ENCODE results near the gene FCAR.
"Not testable (repeated sequence)": the region's sequence is repeated elsewhere in the genome, so short reads cannot be mapped to it uniquely, and the experiment has no call there.

FCAR gene

DNA sequence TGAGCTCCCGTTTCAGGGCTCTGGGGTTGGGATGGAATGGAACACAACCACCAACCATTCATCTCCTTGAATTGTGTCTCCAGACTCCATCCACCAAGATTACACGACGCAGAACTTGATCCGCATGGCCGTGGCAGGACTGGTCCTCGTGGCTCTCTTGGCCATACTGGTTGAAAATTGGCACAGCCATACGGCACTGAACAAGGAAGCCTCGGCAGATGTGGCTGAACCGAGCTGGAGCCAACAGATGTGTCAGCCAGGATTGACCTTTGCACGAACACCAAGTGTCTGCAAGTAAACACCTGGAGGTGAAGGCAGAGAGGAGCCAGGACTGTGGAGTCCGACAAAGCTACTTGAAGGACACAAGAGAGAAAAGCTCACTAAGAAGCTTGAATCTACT is 15.5 kb downstream of the FCAR start:
- no peak for DNase-seq (ENCODE audit: low read depth)
- H3K4me3 ChIP-seq (ENCODE audit: control insufficient read depth, low read depth, low read length), result no peak overlapping the region
- TF ChIP-seq, protein P1, sequence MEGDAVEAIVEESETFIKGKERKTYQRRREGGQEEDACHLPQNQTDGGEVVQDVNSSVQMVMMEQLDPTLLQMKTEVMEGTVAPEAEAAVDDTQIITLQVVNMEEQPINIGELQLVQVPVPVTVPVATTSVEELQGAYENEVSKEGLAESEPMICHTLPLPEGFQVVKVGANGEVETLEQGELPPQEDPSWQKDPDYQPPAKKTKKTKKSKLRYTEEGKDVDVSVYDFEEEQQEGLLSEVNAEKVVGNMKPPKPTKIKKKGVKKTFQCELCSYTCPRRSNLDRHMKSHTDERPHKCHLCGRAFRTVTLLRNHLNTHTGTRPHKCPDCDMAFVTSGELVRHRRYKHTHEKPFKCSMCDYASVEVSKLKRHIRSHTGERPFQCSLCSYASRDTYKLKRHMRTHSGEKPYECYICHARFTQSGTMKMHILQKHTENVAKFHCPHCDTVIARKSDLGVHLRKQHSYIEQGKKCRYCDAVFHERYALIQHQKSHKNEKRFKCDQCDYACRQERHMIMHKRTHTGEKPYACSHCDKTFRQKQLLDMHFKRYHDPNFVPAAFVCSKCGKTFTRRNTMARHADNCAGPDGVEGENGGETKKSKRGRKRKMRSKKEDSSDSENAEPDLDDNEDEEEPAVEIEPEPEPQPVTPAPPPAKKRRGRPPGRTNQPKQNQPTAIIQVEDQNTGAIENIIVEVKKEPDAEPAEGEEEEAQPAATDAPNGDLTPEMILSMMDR (conservative IDR thresholded peaks at IDR 0.05; ENCODE audit: control insufficient read depth, insufficient read depth, low read depth, low read length), result no peak

DNA sequence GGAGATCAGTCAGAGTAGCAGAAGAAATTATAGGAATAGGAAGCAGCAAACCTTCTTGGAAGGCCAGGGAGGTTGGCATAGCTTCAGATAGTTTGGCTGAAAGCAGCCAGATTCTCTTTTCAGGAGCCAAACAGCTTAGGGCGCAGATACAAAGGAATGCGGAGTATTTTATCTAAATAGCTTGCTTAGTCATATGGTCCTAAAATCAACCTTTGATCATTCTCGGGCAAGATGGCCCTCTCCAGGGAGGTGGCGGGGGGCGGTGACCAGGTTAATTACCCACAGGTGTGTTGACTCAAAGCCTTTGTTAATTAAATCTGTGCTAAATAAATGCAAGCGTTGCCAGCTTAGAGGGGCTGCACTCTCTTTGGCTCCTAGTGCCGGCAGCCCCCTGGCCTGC is 19.4 kb downstream of the FCAR start:
- TF ChIP-seq, protein P1 (conservative IDR thresholded peaks at IDR 0.05; ENCODE audit: control insufficient read depth, insufficient read depth, low read depth, low read length), result no peak
- H3K4me3 ChIP-seq (ENCODE audit: control insufficient read depth, low read depth, low read length), result no peak overlapping the region
- no peak for DNase-seq (ENCODE audit: low read depth)

DNA sequence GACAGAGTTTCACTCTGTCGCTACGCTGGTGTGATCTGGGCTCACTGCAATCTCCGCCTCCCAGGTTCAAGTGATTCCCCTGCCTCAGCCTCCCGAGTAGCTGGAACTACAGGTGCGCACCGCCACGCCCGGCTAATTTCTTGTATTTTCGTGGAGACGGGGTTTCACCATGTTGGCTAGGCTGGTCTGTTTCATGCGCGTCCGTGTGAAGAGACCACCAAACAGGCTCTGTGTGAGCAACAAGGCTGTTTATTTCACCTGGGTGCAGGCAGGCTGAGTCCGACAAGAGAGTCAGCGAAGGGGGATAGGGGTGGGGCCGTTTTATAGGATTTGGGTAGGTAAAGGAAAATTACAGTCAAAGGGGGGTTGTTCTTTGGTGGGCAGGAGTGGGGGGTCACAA is 20.1 kb downstream of the FCAR start:
- not testable (repeated sequence) for H3K4me3 ChIP-seq (ENCODE audit: control insufficient read depth, low read depth, low read length); DNase-seq (ENCODE audit: low read depth)

DNA sequence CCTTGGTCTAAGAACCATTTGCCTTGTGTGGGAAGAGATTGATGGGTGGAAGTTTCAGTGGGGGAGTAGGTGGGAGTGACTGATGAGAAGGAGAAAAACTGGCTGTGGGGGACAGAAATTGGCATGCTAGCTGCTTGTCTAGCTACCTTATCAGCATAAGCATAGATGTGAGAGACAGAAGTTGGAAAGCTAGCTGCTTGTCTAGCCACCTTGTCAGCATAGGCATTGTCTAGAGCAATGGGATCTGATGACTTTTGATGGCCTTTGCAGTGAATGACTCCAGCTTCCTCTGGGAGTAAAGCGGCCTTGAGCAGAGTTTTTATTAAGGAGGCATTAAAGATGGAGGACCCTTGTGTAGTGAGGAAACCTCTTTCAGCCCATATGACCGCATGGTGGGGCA is 22.0 kb downstream of the FCAR start:
- H3K4me3 ChIP-seq (ENCODE audit: control insufficient read depth, low read depth, low read length), result no peak overlapping the region
- no peak for DNase-seq (ENCODE audit: low read depth)
- TF ChIP-seq, protein P1 (conservative IDR thresholded peaks at IDR 0.05; ENCODE audit: control insufficient read depth, insufficient read depth, low read depth, low read length), result no peak

DNA sequence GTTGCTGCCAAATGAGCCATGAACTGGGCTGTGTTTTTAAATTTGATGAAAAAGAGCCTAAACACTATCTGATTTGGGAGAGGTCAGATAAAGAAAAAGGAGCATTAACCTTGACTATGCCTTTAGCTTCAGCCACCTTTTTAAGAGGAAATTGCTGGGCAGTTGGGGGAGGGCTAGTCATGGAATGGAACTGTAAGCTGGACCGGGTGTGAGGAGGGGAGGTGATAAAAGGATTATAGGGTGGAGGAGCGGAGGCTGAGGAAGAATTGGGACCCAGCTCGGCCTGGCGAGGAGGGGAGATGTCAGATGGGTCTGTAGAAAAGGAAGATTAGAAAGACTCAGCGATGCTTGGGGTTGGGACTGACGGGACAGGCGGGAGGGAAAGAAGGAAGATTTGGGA is 24.6 kb downstream of the FCAR start:
- not testable (repeated sequence) for H3K4me3 ChIP-seq (ENCODE audit: control insufficient read depth, low read depth, low read length); DNase-seq (ENCODE audit: low read depth)

DNA sequence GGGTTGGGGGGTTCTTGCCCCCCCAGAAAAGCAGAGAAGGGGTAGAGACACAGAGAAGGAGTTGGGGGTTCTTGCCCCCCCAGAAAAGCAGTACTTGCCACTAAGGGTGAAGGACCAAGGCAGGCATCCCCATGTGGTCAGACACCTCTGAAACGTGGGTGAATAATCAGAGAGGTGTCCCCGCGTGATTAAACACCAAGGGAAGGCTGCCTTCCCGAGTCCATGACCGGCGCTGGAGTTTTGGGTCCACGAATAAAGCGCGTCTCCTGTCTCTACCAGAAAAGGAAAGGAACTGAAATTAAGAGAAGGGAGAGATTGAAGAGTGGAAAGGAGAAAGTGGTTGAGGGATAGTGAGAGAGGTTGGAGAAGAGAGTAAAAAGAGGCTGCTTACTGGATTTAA is 25.6 kb downstream of the FCAR start:
- not testable (repeated sequence) for DNase-seq (ENCODE audit: low read depth); H3K4me3 ChIP-seq (ENCODE audit: control insufficient read depth, low read depth, low read length)

DNA sequence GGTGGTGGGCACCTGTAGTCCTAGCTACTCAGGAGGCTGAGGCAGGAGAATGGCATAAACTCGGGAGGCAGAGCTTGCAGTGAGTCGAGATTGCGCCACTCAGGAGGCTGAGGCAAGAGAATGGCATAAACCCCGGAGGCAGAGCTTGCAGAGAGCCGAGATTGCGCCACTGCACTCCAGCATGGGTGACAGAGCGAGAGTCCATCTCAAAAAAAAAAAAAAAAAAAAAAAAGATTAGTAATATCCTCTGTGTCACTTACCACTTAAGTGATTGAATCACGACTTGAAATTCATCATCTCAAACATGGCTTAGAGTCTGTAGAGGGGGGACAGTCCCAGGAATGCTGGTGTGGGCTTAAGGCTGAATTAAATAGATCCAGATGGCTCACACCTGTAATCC is 27.1 kb downstream of the FCAR start:
- H3K4me3 ChIP-seq (ENCODE audit: control insufficient read depth, low read depth, low read length); DNase-seq (ENCODE audit: low read depth): not testable (repeated sequence)

DNA sequence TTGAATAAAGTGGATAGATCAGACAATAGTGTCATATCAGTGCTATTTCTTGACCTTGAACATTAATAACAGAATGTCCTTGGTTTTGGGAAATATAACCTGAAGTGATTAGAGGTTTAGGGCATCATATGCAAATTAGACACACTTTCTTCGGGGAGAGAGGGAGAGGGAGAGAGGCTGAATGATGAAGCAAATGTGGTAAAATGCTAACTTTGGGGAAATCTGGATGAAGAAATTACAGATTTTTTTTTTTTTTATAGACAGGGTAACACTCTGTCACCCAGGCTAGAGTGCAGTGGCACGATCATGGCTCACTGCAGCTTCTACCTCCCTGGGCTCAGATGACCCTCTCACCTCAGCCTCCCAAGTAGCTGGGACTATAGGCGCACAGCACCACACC is 28.0 kb downstream of the FCAR start:
- TF ChIP-seq, protein P1 (conservative IDR thresholded peaks at IDR 0.05; ENCODE audit: control insufficient read depth, insufficient read depth, low read depth, low read length), result no peak
- no peak for DNase-seq (ENCODE audit: low read depth)
- H3K4me3 ChIP-seq (ENCODE audit: control insufficient read depth, low read depth, low read length), result no peak overlapping the region

DNA sequence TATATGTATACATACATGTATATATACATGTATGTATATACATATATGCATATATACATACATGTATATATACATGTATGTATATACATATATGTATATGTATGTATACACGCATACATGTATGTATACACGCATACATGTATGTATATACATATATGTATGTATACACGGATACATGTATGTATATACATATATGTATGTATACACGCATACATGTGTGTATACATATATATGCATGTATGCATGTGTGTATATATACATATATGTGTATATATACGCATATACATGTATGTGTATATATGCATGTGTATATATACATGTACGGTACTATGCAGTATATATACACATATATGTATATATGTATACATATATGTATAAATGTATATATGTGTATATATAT is 29.3 kb downstream of the FCAR start:
- H3K4me3 ChIP-seq (ENCODE audit: control insufficient read depth, low read depth, low read length), result no peak overlapping the region
- TF ChIP-seq, protein P1 (conservative IDR thresholded peaks at IDR 0.05; ENCODE audit: control insufficient read depth, insufficient read depth, low read depth, low read length), result no peak
- no peak for DNase-seq (ENCODE audit: low read depth)

DNA sequence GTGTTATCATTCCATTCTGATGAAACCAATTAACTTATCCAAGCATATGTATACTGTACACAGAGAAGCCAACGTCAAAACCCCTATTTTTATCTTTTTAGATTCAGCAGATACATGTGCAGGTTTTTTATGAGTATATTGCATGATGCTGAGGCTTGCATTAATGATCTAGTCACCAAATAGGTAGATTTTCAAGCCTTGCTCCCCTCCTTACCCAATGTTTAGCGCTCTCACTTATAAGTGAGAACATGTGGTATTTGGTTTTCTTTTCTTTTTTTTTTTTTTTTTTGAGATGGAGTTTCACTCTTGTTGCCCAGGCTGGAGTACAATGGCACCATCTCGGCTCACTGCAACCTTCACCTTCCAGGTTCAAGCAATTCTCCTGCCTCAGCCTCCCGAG is 30.2 kb downstream of the FCAR start:
- not testable (repeated sequence) for DNase-seq (ENCODE audit: low read depth); H3K4me3 ChIP-seq (ENCODE audit: control insufficient read depth, low read depth, low read length)

Data from fibroblast of mammary gland (primary cell).